ENCODE measurements around the gene ZNF81.

- TF ChIP-seq CTCF (conservative IDR thresholded peaks at IDR 0.05; ENCODE audit: low read depth in 2 of 2), result no peak
- no peak for TF ChIP-seq POLR2AphosphoS5 (IDR thresholded peaks at IDR 0.05; ENCODE audit: low read depth)
- no peak for TF ChIP-seq REST (IDR thresholded peaks at IDR 0.05; ENCODE audit: unreplicated experiment)
- no peak for TF ChIP-seq EZH2phosphoT487 (IDR thresholded peaks at IDR 0.05; ENCODE audit: unreplicated experiment)
- TF ChIP-seq ETS1 (IDR thresholded peaks at IDR 0.05), result no peak
These were observed 40.2 kb upstream of the ZNF81 start for GRCh38 chrX:47796433-47796906.

All from GM23338 (cell line).